K562 (cell line): ENCODE measurements around the gene GOLGA2. TPM values are rescaled to one million over a fixed set of nuclear protein-coding genes. Genes with fewer than 3 reads are reported as not detected.

ENCODE experiments used
- ARNT ChIP-seq, 2 experiments: fragments of 450-650 bp; IDR thresholded peaks; 2 replicates each; pipeline ENCODE4 v1.6.1; 2016; ENCODE audit warnings: mild to moderate bottlenecking in 1 of 2
- CHCHD3 ChIP-seq: fragments of 250-450 bp; sonication (Bioruptor Pico); IDR thresholded peaks from 2 replicates; pipeline ENCODE4 v2.1.2; 2022; ENCODE audit warnings: mild to moderate bottlenecking
- ETV1 ChIP-seq: fragments of 450-650 bp; conservative IDR thresholded peaks from 2 replicates; pipeline ENCODE4 v1.6.1; 2016; ENCODE audit warnings: missing genetic modification characterization, control low read depth, low read depth, missing compliant biosample characterization
- FIP1L1 ChIP-seq: fragments of 200-400 bp; formaldehyde crosslinking; IDR thresholded peaks from 2 replicates; pipeline ENCODE4 v1.6.1; 2018; ENCODE audit warnings: mild to moderate bottlenecking, low read depth, low read length; ENCODE audit not compliant: poor library complexity, severe bottlenecking
- GABPB2 ChIP-seq: fragments of 250-450 bp; sonication (Bioruptor Pico); conservative IDR thresholded peaks from 2 replicates; pipeline ENCODE4 v1.5.1; 2021; ENCODE audit warnings: mild to moderate bottlenecking
- HNRNPH1 ChIP-seq: fragments of 200-400 bp; formaldehyde crosslinking; optimal IDR thresholded peaks from 2 replicates; pipeline ENCODE3; 2017; ENCODE audit warnings: low read depth, mild to moderate bottlenecking, low read length, moderate library complexity
- KLF13 ChIP-seq: fragments of 450-650 bp; IDR thresholded peaks from 2 replicates; pipeline ENCODE4 v1.6.1; 2016; ENCODE audit warnings: missing genetic modification characterization, low read depth, mild to moderate bottlenecking, missing compliant biosample characterization, moderate library complexity, borderline replicate concordance
- MCM5 ChIP-seq: fragments of 450-650 bp; IDR thresholded peaks from 2 replicates; pipeline ENCODE4 v1.6.1; 2016; ENCODE audit warnings: low read depth
- NR2F6 ChIP-seq: fragments of 450-650 bp; formaldehyde crosslinking; IDR thresholded peaks from 2 replicates; pipeline ENCODE4 v1.4.0; 2020; ENCODE audit warnings: mild to moderate bottlenecking
- NR4A1 ChIP-seq, 2 experiments: fragments of 250-450 bp in 1 of 2; fragments of 450-650 bp in 1 of 2; sonication (Bioruptor Pico) in 1 of 2; IDR thresholded peaks; 2 replicates each; pipeline versions ENCODE4 v1.4.0 to v1.6.1; 2016 to 2020; ENCODE audit warnings: mild to moderate bottlenecking in 2 of 2, missing compliant biosample characterization in 1 of 2, missing genetic modification characterization in 1 of 2, moderate library complexity in 1 of 2
- PTRF ChIP-seq: fragments of 450-650 bp; IDR thresholded peaks from 2 replicates; pipeline ENCODE4 v1.6.1; 2016; ENCODE audit warnings: mild to moderate bottlenecking, missing genetic modification characterization, missing compliant biosample characterization
- RBBP5 ChIP-seq: fragments of 200-600 bp; sonication (generic); IDR thresholded peaks from 2 replicates; pipeline ENCODE4 v1.6.1; 2012; ENCODE audit warnings: borderline replicate concordance, mild to moderate bottlenecking, low read length, control low read depth, inconsistent platforms; ENCODE audit not compliant: insufficient read depth, poor library complexity, severe bottlenecking
- RHOXF2B ChIP-seq: fragments of 250-450 bp; sonication (Bioruptor Pico); conservative IDR thresholded peaks from 2 replicates; pipeline ENCODE4 v1.5.1; 2021
- SP1 ChIP-seq: sonication (generic); formaldehyde crosslinking; IDR thresholded peaks from 2 replicates; pipeline ENCODE4 v1.8.1; 2022; ENCODE audit warnings: mild to moderate bottlenecking, missing genetic modification reagents
- TBL1XR1 ChIP-seq, 2 experiments: IDR thresholded peaks; 2 replicates each; pipeline ENCODE4 v1.6.1; 2012; ENCODE audit warnings: improper control_type of control experiment in 2 of 2, low read length in 2 of 2, mild to moderate bottlenecking in 1 of 2
- ZZZ3 ChIP-seq: fragments of 450-650 bp; IDR thresholded peaks from 2 replicates; pipeline ENCODE4 v1.6.1; 2016; ENCODE audit warnings: antibody characterized with exemption, mild to moderate bottlenecking, moderate library complexity
- polyA plus RNA-seq, 8 experiments: library from polyadenylated mRNA; depleted of rRNA in 4 of 8; stranded (reverse) in 5 of 8; unstranded in 3 of 8; fragments of >200 nt; fragmentation: Nextera tagmentation in 2 of 8; fragmentation: Illumina TruSeq in 1 of 8; extraction: Ambion mirVana in 2 of 8; extraction: Trizol in 1 of 8; gene quantifications; 2 replicates each; pipeline versions ENCODE4 v1.2.1 to v1.2.3, GENCODE V29; 2011 to 2014; ENCODE audit warnings: inconsistent platforms in 1 of 8, missing spikeins in 1 of 8
- total RNA-seq, 7 experiments: library from RNA; depleted of rRNA in 6 of 7; stranded (reverse); fragments of >200 nt in 6 of 7; fragmentation: Illumina TruSeq in 2 of 7; extraction: Trizol in 2 of 7; gene quantifications; 2 replicates each; pipeline versions ENCODE4 v1.2.1 to v1.2.3, GENCODE V29; 2011 to 2021; ENCODE audit warnings: low replicate concordance in 1 of 7
- TF ChIP-seq, protein P1 (sequence below): fragments of 250-450 bp; sonication (Bioruptor Pico); IDR thresholded peaks from 2 replicates; pipeline ENCODE4 v1.9.0; 2021; ENCODE audit warnings: mild to moderate bottlenecking
- TF ChIP-seq, protein P2 (sequence below): fragments of 250-450 bp; sonication (Bioruptor Pico); IDR thresholded peaks from 2 replicates; pipeline ENCODE4 v1.4.0; 2020; ENCODE audit warnings: mild to moderate bottlenecking

The GOLGA2 gene
- total and polyA plus RNA-seq, 9 of the 15 experiments (the other 6 are each of a cell fraction or from before 2014, with no cell fraction given): 15.7 to 138 (median 76.0) TPM

DNA sequence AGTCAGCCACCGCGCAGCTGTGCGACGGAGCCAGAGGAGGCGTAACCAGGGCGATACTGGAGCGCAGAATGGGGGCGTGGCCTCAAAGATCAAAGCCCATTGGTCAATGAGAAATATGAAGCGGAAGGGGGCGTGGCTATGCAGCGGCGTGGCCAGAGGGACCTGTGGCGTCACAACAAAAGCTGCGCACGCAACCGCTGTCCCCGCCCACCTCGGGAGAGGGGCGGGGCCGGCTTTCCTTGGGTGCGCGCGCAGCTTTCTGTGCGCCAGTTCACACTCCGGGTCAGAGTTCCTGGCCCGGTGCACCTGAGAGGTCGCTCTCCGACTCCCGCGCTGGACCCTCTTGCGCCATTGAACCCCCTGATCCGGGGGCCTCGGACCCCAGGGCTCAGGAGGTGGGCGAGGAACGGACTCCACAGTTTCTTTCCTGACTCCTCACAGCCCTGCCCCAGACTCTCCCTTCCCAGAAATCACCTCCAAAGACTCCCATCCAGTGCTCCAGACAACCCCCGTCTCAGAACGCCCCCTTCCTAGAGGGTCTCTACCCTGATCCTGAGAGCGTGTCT, 284 bp upstream of the GOLGA2 start, which contains the start of gene SWI5 (continued):
- TF ChIP-seq NR4A1 (CRISPR knock-in tag; IDR thresholded peaks at IDR 0.05): peak; percentile 88; the same call in 1 of the 2 replicates
- peak; percentile 46; the same call in 1 of the 2 replicates for TF ChIP-seq NR4A1 (tag; IDR thresholded peaks at IDR 0.05)
- TF ChIP-seq, protein P1, sequence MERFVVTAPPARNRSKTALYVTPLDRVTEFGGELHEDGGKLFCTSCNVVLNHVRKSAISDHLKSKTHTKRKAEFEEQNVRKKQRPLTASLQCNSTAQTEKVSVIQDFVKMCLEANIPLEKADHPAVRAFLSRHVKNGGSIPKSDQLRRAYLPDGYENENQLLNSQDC (CRISPR knock-in tag): peak; percentile 87; the same call in 1 of the 2 replicates
- peak; percentile 66 for TF ChIP-seq FIP1L1
- peak; percentile 94 for TF ChIP-seq CHCHD3
- 0 out of 2 replicates have a peak, but pooled peaks have one; percentile 31 for TF ChIP-seq ETV1
- TF ChIP-seq, protein P2, sequence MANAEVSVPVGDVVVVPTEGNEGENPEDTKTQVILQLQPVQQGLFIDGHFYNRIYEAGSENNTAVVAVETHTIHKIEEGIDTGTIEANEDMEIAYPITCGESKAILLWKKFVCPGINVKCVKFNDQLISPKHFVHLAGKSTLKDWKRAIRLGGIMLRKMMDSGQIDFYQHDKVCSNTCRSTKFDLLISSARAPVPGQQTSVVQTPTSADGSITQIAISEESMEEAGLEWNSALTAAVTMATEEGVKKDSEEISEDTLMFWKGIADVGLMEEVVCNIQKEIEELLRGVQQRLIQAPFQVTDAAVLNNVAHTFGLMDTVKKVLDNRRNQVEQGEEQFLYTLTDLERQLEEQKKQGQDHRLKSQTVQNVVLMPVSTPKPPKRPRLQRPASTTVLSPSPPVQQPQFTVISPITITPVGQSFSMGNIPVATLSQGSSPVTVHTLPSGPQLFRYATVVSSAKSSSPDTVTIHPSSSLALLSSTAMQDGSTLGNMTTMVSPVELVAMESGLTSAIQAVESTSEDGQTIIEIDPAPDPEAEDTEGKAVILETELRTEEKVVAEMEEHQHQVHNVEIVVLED: peak; percentile 63
- TF ChIP-seq MCM5: no peak
- TF ChIP-seq SP1 (CRISPR knock-in tag): no peak
- peak; percentile 77 for TF ChIP-seq RBBP5
- no peak for TF ChIP-seq ZZZ3
- TF ChIP-seq RHOXF2B: peak; percentile 78
- TF ChIP-seq NR2F6 (CRISPR knock-in tag): peak; percentile 86; the same call in 1 of the 2 replicates
- TF ChIP-seq KLF13: peak; percentile 97
- no peak for TF ChIP-seq ARNT (IDR thresholded peaks at IDR 0.05)
- TF ChIP-seq HNRNPH1: no peak
- no peak for TF ChIP-seq PTRF (tag)
- peak; percentile 80; the same call in 1 of the 2 replicates for TF ChIP-seq GABPB2 (CRISPR knock-in tag)
- TF ChIP-seq TBL1XR1 (IDR thresholded peaks at IDR 0.05; ENCODE audit: low read length in 2 of 2): peak in 1 of 2 experiments; percentile 35; a peak in 1 of 4 replicates
